Activated CD4-positive, alpha-beta T cell treated with anti-CD3 and anti-CD28 coated beads, Interleukin-2, amount 10 ng/mL, durations not matched to agents 7 days and 5 days (primary cell): ENCODE data around the gene ASB11. TPM values are rescaled to one million over a fixed set of nuclear protein-coding genes. Genes with fewer than 3 reads are reported as not detected.
"Not testable (repeated sequence)": the region's sequence is repeated elsewhere in the genome, so short reads cannot be mapped to it uniquely, and the experiment has no call there.

ENCODE experiments used
- CTCF ChIA-PET: fragments of 350-600 bp; sonication (Branson Sonifier 250); formaldehyde crosslinking; loops from one replicate; lab custom pipeline; 2021; ENCODE audit warnings: antibody characterized with exemption; lab: Charles Lee
- POLR2A ChIA-PET: fragments of 350-600 bp; sonication (Branson Sonifier 250); formaldehyde crosslinking; loops from one replicate; lab custom pipeline; 2021; ENCODE audit warnings: antibody characterized with exemption; lab: Charles Lee
- DNase-seq: peaks from one replicate; pipeline ENCODE4 v3.0.0-alpha.2; 2020
- H3K27ac Mint-ChIP-seq: one replicate; pipeline ENCODE4 v1.8.0; 2021; ENCODE audit warnings: mild to moderate bottlenecking, moderate library complexity, mixed read lengths
- H3K27me3 Mint-ChIP-seq: one replicate; pipeline ENCODE4 v1.8.0; 2021; ENCODE audit warnings: mixed read lengths
- H3K36me3 Mint-ChIP-seq: one replicate; pipeline ENCODE4 v1.8.0; 2021; ENCODE audit warnings: low read depth, mixed read lengths
- H3K4me1 Mint-ChIP-seq: one replicate; pipeline ENCODE4 v1.8.0; 2021; ENCODE audit warnings: mixed read lengths
- H3K4me3 Mint-ChIP-seq: one replicate; pipeline ENCODE4 v1.8.0; 2021; ENCODE audit warnings: mild to moderate bottlenecking, moderate library complexity, mixed read lengths
- H3K9me3 Mint-ChIP-seq: one replicate; pipeline ENCODE4 v1.8.0; 2021; ENCODE audit warnings: mixed read lengths
- total RNA-seq, 2 experiments: library from RNA; stranded (reverse); gene quantifications; one replicate each; pipeline ENCODE4 v1.2.3, GENCODE V29; 2021

The ASB11 gene
- total RNA-seq, 2 experiments from 2014 or later = not detected

DNA sequence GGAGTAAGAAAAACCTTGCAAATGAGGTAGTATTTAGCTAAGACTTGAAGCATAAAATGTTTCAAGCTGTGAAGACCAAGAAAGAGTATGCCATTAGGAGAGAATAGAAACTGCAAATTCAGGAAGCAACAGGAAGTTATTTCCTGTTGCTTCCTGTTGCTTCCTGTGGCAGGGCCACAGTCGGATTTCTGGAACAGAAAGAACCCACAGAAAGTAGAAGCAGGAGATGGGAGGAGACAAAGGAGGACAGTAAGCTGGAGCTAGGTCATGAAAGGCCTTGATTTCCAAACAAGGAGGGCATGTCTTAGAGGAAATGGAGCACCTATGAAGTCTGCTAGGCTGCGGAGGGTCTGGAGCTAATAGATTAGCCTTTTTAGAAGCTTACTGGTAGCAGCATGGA, 17.2 kb downstream of the ASB11 start:
- Mint-ChIP-seq H3K27ac (no peak overlapping the region), H3K36me3 (no peaks in the 10 kb centered on the region), H3K4me1 (peaks cover 19% of the 10 kb centered on the region), H3K9me3 (no peaks in the 10 kb centered on the region), H3K4me3 (no peak overlapping the region), H3K27me3 (no peaks in the 10 kb centered on the region)
- ChIA-PET POLR2A (no interaction called here), CTCF (interaction anchor here (0.7 kb wide), 1 partner anchor 39 kb away, joined by 3 read pairs; no protein-coding TSS in a partner anchor)
- no peak for DNase-seq

DNA sequence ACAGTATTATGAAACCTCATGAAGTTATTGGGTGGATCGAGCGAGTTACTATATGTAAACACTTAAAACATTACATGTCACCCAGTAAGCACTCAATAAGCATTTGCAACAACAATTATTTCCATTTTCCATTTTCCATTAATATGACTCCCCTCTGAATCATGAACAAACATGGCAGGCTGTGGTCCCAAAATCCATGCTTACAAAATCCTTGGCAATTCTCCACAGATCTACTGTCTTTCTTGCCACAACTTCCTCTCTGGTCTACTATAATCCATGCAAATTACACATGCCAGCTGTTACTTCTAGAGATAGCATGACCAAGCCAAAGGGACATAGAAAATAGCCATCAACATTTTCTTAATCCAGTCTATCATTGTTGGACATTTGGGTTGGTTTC, 22.0 kb downstream of the ASB11 start:
- no peaks in the 10 kb centered on the region for H3K36me3 Mint-ChIP-seq
- CTCF ChIA-PET = no interaction called here
- POLR2A ChIA-PET = no interaction called here
- no peak overlapping the region for H3K4me3 Mint-ChIP-seq
- DNase-seq = no peak
- H3K27ac Mint-ChIP-seq = no peak overlapping the region
- peaks cover 5% of the 10 kb centered on the region for H3K4me1 Mint-ChIP-seq
- H3K9me3 Mint-ChIP-seq = no peaks in the 10 kb centered on the region
- H3K27me3 Mint-ChIP-seq = no peaks in the 10 kb centered on the region

DNA sequence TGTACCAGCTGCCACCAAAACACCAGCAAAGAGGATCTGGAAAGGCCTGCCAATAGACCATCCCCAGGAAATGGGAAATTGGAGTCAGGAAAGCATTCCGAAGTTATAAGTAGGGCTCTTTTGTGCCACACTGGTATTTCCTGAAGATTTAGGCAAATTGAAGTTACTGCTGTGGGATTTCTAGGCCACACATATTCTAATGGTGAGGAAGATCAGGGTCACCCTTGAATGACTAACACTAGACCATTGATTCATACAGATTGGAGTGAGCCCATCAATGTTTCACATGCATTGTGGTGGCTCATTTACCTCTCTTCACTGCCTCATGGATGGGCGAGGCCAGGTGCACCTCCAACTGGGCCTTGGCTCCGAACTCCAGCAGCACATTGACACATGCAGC, 22.6 kb downstream of the ASB11 start:
- POLR2A ChIA-PET = no interaction called here

DNA sequence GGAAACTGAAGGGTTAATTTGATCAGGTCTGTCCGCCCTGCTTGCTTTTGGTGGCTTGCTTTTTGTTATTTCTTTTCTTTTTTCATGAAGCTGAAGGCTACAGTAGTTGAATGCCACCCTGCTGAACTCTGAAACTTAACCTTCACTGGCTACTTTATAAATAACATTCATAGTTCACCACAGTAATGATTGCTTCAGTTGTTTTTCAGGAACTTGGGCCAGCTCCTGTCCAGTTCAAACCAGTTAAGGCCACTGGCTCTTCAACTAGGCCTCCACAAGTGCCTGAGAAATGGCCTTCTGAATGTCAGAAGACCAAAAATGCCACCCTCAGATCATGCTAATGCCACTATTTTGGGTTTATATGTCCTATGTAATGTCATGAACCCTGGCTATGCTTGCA, 37.8 kb downstream of the ASB11 start:
- no peak overlapping the region for H3K27ac Mint-ChIP-seq
- H3K4me3 Mint-ChIP-seq = no peak overlapping the region
- DNase-seq = no peak
- CTCF ChIA-PET = no interaction called here
- no peaks in the 10 kb centered on the region for H3K36me3 Mint-ChIP-seq
- no peaks in the 10 kb centered on the region for H3K27me3 Mint-ChIP-seq
- POLR2A ChIA-PET = no interaction called here
- no peaks in the 10 kb centered on the region for H3K4me1 Mint-ChIP-seq
- no peaks in the 10 kb centered on the region for H3K9me3 Mint-ChIP-seq

More for the DNA sequence above, 22.6 kb downstream of the ASB11 start:
- H3K4me1 Mint-ChIP-seq = no peaks in the 10 kb centered on the region
- CTCF ChIA-PET = no interaction called here
- no peak overlapping the region for H3K27ac Mint-ChIP-seq
- H3K36me3 Mint-ChIP-seq = no peaks in the 10 kb centered on the region
- no peaks in the 10 kb centered on the region for H3K9me3 Mint-ChIP-seq
- H3K27me3 Mint-ChIP-seq = no peaks in the 10 kb centered on the region
- H3K4me3 Mint-ChIP-seq = no peak overlapping the region
- DNase-seq = no peak

DNA sequence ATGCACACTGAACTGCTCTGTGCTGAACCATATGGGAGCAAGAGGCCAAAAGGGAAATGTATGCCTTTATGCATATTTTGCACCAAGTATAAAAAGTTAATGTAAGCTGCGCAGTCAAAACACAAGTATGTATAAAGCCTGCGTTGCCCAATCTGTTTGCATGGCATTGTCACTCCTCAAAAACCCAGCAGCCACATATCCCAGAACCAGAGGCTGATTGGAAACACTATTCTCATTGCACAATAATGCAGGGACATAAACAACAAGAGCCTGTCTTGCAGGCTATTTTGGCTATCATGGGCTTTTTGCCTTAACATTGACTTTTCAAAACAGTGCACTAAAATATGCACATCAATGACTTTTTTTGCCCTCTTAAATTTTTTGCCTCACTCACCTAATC, 40.5 kb downstream of the ASB11 start:
- Mint-ChIP-seq H3K4me1 (peaks cover 5% of the 10 kb centered on the region), H3K9me3 (no peaks in the 10 kb centered on the region), H3K4me3 (no peak overlapping the region), H3K27ac (no peak overlapping the region), H3K36me3 (no peaks in the 10 kb centered on the region), H3K27me3 (no peaks in the 10 kb centered on the region)
- DNase-seq = no peak
- ChIA-PET POLR2A (no interaction called here), CTCF (interaction anchor here (1.2 kb wide), 1 partner anchor 11 kb away, joined by 3 read pairs; no protein-coding TSS in a partner anchor)

DNA sequence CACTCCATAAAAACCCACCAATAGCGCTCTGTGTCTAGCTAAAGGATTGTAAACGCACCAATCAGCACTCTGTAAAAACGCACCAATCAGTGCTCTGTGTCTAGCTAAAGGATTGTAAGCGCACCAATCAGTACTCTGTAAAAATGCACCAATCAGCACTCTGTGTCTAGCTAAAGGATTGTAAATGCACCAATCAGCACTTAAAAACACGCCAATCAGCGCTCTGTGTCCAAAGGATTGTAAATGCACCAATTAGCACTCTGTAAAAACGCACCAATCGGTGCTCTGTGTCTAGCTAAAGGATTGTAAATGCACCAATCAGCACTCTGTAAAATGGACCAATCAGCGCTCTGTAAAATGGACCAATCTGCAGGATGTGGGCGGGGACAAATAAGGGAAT, 42.2 kb downstream of the ASB11 start:
- H3K27me3 Mint-ChIP-seq, POLR2A ChIA-PET, H3K4me3 Mint-ChIP-seq, H3K36me3 Mint-ChIP-seq, H3K27ac Mint-ChIP-seq, DNase-seq, H3K9me3 Mint-ChIP-seq: not testable (repeated sequence)
- H3K4me1 Mint-ChIP-seq = peaks cover 10% of the 10 kb centered on the region
- CTCF ChIA-PET = interaction anchor here (0.6 to 1.9 kb wide), 3 partner anchors 14 to 1460 kb away, joined by 3 to 5 read pairs (median 3); no protein-coding TSS in a partner anchor

DNA sequence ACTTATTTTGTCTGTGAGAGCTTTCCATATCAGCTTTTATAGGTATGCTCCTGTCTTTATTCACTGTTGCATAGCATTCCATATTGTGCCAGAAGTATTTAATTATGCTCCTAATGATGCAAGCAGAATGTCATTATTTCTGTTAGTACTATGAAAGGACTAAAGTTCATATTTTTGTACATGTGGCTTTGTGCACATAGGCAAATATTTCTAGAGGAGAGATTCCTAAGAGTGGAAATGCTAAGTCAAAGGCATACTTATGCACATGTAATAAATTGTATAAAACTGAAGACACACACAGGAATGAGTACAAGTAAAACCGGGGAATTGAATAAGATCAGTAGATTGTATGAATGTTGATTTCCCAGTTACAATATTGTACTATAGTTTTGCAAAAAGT, 43.7 kb downstream of the ASB11 start:
- H3K4me1 Mint-ChIP-seq = peaks cover 10% of the 10 kb centered on the region
- no peak for DNase-seq
- ChIA-PET POLR2A (no interaction called here), CTCF (no interaction called here)
- no peaks in the 10 kb centered on the region for H3K27me3 Mint-ChIP-seq
- H3K27ac Mint-ChIP-seq = no peak overlapping the region
- H3K36me3 Mint-ChIP-seq = no peaks in the 10 kb centered on the region
- no peak overlapping the region for H3K4me3 Mint-ChIP-seq
- no peaks in the 10 kb centered on the region for H3K9me3 Mint-ChIP-seq

DNA sequence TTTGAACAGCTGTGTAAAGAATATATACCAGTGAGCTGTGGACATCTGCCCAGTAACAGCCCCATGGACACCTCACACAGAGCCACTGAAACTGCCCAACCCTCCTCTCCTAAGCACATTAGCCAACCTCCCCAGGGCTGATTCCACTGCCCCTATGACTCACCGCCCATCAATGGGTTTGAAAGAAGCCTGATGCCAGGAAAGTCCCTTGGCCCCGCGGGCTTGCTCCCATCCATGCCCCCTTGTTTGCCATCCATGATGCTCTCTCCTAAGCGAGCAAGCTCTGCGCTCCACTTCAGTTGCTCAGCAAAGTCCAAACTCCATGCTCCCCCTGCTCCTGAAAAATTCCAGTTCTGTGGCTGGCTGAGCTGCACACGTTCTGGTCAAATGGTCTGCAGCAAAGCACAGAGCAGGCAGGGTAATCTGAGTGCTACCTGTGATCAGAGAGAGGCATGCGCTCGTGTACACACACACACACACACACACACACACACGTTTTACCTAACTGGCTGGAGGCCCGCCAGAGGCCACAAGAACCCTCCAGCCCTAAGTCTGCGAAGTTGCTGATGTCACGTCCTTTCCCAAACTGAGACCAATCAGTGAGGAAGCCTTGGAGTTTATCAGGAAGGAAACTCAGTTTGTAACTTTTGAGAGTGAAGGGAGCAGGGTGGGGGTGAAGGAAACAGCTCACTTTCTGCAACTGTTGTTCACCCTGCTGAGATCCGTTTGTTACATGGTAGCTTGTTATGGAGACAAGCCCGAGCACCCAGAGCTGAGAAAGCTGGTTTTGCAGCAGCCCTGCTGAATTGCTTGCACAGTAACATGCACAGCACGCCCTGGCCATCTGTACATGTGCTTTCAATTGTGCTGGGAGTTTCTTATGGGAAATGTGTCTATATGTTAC, 45.6 kb downstream of the ASB11 start, which contains the start of gene ASB9:
Gene ASB9 (minus strand): TSS at position 466 of the 904 bp plus-strand sequence. CDS start 209 bp downstream, at position 257.
- Mint-ChIP-seq H3K27ac (peak within 1 kb of the TSS; percentile 54), H3K9me3 (no peaks in the 10 kb centered on the region), H3K36me3 (no peaks in the 10 kb centered on the region), H3K27me3 (no peaks in the 10 kb centered on the region), H3K4me1 (peaks cover 10% of the 10 kb centered on the region), H3K4me3 (no peak within 1 kb of the TSS)
- CTCF ChIA-PET = interaction anchor here (0.8 kb wide), 1 partner anchor 62 kb away, joined by 3 read pairs; no protein-coding TSS in a partner anchor
- no peak for DNase-seq
- POLR2A ChIA-PET = no interaction called here

DNA sequence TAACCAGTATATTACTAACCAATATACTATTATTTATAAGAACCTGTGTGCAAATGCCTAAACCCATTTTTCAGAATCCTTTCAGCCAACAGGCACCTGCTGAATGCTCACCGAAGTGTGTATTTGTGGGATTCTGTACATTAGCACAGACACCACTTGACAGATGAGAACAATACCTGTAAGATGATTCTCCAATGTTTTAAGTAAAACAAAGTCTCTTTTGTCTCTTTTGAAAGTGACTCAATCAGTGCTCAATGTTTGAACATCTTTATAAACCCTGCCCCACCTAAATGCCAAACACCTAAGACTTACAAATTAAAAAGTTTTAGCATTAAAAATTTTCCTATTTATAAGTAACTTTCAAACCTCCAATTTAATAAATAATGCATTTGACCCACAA, 46.3 kb downstream of the ASB11 start:
- CTCF ChIA-PET = no interaction called here
- POLR2A ChIA-PET = no interaction called here
- no peak for DNase-seq
- no peaks in the 10 kb centered on the region for H3K9me3 Mint-ChIP-seq
- no peaks in the 10 kb centered on the region for H3K27me3 Mint-ChIP-seq
- peaks cover 10% of the 10 kb centered on the region for H3K4me1 Mint-ChIP-seq
- H3K4me3 Mint-ChIP-seq = no peak overlapping the region
- no peak overlapping the region for H3K27ac Mint-ChIP-seq
- H3K36me3 Mint-ChIP-seq = no peaks in the 10 kb centered on the region

DNA sequence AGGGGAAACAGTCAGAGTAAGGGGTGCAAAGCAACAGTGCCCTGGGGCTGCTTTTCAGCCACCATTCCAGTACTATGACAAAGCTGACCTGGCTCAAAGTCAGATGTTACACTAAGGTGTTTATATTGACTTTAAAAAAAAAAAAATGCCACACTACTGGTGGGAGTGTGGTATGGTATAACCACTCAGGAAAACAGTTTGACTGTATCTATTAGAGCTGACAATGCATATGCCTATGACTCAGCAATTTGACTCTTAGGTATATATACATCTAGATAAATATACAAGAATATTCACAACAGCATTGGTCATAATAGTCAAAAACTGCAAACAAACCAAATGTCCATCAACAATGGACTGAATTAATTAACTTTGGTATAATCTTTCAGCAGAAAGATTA, 60.6 kb downstream of the ASB11 start:
- ChIA-PET POLR2A (no interaction called here), CTCF (no interaction called here)
- no peak for DNase-seq
- Mint-ChIP-seq H3K27ac (no peak overlapping the region), H3K9me3 (no peaks in the 10 kb centered on the region), H3K27me3 (no peaks in the 10 kb centered on the region), H3K36me3 (no peaks in the 10 kb centered on the region), H3K4me1 (no peaks in the 10 kb centered on the region), H3K4me3 (no peak overlapping the region)

DNA sequence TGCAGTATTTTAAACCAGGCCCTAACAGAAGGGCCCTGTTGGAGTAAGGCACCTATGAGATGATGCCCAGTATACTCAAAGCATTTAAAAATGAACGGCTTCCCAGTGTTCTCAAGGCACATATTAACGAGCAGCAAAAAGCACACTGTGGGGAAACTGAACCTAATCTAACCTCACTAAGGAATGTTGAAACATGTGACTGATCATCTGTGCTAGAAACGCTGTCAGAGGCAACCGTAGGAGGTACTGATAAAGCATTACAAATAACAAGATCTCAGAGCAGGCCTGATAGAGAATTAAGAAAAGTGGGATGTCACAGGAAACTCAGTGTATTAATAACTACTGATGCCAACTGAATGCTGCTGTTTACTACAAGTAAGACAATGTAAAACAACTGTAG, 69.5 kb downstream of the ASB11 start:
- Mint-ChIP-seq H3K27ac (no peak overlapping the region), H3K27me3 (no peaks in the 10 kb centered on the region), H3K9me3 (no peaks in the 10 kb centered on the region), H3K4me3 (no peak overlapping the region), H3K36me3 (no peaks in the 10 kb centered on the region), H3K4me1 (peaks cover 2% of the 10 kb centered on the region)
- DNase-seq = no peak
- POLR2A ChIA-PET = no interaction called here
- CTCF ChIA-PET = no interaction called here

DNA sequence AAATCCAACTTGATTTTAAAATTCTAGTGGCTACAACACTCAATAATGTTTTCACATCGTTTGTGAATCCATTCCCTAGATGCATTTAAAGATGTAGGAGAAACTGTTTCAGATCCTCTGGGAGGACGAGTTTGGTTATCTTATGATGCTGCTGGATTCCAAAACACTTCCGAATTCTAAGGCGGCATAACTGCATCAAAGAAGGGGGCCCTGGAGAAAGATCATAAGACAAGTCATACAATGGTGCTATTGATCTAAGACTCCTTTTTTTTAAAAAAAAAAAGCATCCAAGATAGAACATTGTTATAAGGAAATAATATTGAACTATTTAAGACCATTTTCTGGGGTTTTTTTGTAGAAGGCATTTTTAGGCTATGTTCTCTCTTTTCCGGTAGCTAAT, 71.0 kb downstream of the ASB11 start:
- ChIA-PET POLR2A (no interaction called here), CTCF (interaction anchor here (0.5 kb wide), 1 partner anchor 15 kb away, joined by 4 read pairs; no protein-coding TSS in a partner anchor)
- no peaks in the 10 kb centered on the region for H3K36me3 Mint-ChIP-seq
- H3K4me1 Mint-ChIP-seq = peaks cover 2% of the 10 kb centered on the region
- no peak for DNase-seq
- no peak overlapping the region for H3K27ac Mint-ChIP-seq
- H3K27me3 Mint-ChIP-seq = no peaks in the 10 kb centered on the region
- H3K9me3 Mint-ChIP-seq = no peaks in the 10 kb centered on the region
- no peak overlapping the region for H3K4me3 Mint-ChIP-seq

DNA sequence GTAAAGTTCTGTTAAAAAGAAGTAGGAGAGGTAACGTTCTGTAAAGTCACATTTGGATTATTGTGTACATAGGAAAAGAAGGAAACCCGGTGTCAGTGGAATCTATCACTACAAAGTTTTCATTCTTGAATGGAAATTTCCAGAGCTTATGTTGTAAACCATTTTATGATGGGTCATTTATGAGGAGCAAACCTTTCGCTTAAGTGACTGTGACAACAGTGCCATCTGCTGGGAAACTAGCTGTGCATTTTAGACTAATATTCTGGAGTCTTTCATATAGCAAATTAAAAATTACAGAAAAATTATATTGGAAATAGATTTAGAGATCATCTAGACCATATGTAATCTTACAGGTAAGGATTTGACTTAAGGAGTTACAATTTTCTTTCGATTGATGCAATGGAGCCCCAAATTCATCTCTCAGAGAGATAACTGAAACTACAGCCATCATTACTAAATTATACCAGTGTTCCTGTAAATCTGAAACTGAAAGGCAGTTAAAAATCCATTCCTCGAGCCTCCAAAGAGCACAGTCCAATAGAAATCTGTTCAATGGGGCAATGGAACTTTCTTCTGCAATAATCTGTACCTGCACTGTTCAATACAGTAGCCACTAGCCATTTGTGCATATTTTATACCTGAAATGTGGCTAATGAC, 72.4 kb downstream of the ASB11 start:
- Mint-ChIP-seq H3K27me3 (no peaks in the 10 kb centered on the region), H3K36me3 (no peaks in the 10 kb centered on the region), H3K4me1 (peaks cover 2% of the 10 kb centered on the region), H3K27ac (no peak overlapping the region), H3K4me3 (no peak overlapping the region), H3K9me3 (no peaks in the 10 kb centered on the region)
- peak; percentile 53 for DNase-seq
- CTCF ChIA-PET = interaction anchor here (1.1 to 1.4 kb wide), 3 partner anchors 9 to 16 kb away, joined by 3 read pairs; no protein-coding TSS in a partner anchor
- POLR2A ChIA-PET = interaction anchor here (0.6 kb wide), 1 partner anchor 63 kb away, joined by 3 read pairs; no protein-coding TSS in a partner anchor
